GM19328 (cell line): ENCODE results near the gene CXCL8.
"Not testable (repeated sequence)": the region's sequence is repeated elsewhere in the genome, so short reads cannot be mapped to it uniquely, and the experiment has no call there.

Experiments used
- ATAC-seq: cut with Tn5 transposase; IDR thresholded peaks from one replicate; pipeline ENCODE4 v1.9.1; 2021; ENCODE audit warnings: mild to moderate bottlenecking, moderate library complexity; ENCODE audit not compliant: unreplicated experiment

The CXCL8 gene

GRCh38 chr4:73742490-73743160 lies 2.3 kb downstream of the CXCL8 start:
- ATAC-seq: no peak

DNA sequence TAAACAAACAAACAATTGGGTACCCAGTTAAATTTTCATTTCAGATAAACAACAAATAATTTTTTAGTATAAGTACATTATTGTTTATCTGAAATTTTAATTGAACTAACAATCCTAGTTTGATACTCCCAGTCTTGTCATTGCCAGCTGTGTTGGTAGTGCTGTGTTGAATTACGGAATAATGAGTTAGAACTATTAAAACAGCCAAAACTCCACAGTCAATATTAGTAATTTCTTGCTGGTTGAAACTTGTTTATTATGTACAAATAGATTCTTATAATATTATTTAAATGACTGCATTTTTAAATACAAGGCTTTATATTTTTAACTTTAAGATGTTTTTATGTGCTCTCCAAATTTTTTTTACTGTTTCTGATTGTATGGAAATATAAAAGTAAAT lies 2.9 kb downstream of the CXCL8 start:
- no peak for ATAC-seq

DNA sequence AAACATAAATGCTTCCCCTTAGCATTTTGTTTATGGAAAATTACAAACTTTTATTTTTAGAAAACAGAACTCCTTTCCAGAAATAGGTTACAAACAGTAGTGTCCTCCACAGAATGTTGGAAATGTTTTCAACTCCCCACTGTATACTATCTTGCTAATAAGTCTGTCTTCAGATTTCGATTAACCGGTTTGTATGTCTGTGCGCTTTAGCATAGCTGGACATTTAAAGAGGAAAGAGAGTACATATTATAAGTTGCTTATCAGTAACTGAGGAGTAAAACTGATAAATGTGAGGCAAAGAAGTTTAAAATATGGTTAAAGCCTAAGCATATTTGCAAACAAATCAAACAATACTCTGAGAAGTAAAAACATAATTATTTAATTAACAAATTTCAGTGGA lies 3.4 kb downstream of the CXCL8 start:
- no peak for ATAC-seq

GRCh38 chr4:73744203-73744602 lies 3.8 kb downstream of the CXCL8 start:
- no peak for ATAC-seq

DNA sequence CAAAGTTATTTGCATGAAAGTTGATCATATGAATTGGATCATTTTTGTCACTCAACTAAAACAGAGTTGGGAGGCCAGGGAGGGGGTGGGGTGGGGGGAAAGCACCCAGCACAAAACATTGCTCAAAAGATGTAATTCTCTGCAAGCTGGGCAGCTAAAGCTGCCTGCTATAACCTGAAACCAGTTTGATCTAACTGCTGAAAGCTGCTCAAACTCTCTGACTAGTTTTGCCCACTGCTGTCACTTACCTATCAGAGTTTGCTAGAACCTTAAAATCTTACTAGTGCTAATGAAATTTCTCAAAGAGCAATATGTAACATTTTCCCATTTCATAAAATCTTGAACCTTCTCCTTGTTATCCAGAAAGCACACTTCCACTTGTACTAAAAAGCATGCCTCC lies 10.4 kb downstream of the CXCL8 start:
- no peak for ATAC-seq

DNA sequence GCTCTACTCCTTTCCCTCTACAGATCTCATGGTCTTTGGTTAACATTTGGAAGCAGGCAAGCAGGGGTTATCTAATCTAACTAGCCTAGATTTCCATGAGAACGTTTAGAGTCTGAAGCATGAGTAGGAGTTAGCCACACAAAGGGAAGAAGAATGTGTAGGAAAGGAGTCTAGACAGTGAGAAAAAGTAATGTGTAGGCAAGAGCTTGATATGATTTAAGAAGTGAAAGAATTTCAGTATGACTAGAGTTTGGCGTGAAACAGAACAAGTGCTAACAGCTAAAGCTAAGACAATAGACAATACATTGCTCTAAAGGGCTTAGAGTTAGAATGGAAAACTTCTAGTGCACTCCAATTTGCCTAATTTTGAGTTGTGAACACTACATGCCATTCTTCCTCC lies 10.8 kb downstream of the CXCL8 start:
- ATAC-seq: no peak

DNA sequence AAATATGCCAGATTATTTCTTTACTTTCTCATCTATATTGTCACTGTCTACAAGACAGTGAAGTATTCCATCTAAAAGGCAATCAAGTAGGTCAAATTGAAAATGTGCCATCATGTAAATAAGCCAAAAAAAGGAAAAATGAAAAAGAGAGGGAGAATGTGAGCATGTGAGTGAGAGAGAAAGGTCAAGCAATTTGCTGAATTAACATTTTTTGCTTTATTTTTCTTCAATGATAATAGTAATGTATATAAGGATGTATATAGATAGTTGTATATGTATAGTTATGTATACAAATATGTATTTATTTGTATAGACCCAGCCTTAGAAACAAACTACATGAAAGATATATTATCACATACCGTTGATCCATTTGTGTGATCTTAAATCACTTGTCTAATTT lies 11.5 kb downstream of the CXCL8 start:
- no peak for ATAC-seq

- ATAC-seq: no peak
Measured at GRCh38 chr4:73752424-73752823, 12.1 kb downstream of the CXCL8 start.

GRCh38 chr4:73753215-73753614 lies 12.8 kb downstream of the CXCL8 start:
- no peak for ATAC-seq

DNA sequence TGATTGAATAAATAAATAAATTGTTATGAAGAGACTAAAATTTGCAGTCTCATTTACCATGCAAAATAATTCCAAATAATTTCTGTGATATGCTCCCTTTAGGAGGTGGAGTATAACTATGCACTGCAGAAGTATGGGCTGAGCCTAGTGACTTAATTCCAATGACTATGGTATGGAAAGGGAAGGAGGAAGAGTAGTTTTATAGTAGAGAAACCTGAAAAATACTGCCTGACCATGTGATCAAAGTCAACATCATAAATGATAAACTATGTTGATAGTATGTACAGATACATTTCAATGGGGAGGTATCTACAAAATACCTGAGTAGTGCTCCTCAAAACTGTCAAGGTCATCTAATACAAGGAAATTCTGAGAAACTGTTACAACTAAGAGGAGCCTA lies 14.6 kb downstream of the CXCL8 start:
- no peak for ATAC-seq

GRCh38 chr4:73759357-73759756 lies 19.0 kb downstream of the CXCL8 start:
- no peak for ATAC-seq

DNA sequence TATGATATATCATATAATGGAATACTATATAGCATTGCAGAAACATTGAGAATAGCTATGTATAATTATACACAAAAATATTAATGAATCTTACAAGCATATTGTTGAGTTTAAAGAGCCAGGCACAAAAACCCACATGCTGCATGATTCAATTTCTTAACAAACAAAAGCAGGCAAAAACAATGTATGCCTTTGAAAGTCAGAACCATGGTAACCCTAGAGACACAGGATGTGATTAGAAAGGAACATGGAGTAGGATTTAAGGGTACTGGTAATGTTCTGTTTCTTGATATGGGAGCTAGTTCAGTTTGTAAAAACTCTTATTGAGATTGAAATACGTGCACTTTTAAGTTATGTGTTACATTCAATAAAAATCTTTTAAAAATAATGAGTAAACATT lies 21.5 kb downstream of the CXCL8 start:
- no peak for ATAC-seq

GRCh38 chr4:73762409-73762808 lies 22.0 kb downstream of the CXCL8 start:
- no peak for ATAC-seq

GRCh38 chr4:73763877-73764276 lies 23.5 kb downstream of the CXCL8 start:
- no peak for ATAC-seq

DNA sequence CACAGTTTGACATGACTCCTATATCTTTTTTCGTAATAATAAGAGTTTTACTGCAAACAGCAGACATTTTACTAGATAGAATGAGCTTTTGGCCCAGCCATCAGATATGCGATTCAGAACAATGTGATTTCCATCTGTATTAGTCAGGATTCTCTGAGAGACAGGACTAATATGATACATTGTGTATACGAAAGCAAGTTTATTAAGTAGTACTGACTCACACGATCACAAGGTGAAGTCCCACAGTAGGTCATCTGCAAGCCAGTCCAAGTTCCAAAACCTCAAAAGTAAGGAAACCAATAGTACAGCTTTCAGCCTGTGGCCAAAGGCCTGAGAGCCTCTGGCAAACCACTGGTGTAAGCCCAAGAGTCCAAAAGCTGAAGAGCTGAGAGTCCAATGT lies 24.1 kb downstream of the CXCL8 start:
- no peak for ATAC-seq

DNA sequence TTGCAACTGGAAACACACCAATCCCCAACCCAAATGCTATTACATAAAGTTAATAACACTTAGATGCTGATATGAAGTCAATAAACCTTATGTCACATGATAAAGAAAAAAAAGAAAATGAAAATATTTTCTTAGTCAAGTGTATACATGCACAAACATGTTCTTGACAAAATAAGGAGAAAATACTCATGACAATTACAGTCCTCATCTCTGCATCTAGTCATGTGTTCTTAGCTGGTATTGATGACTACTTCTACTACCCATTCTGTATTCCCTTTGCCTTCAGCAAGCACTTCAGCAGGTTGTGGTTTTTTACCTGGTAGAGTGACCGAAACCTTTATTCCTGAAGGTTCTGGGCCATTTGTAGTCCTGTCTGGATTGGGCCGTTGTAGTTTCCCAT lies 24.9 kb downstream of the CXCL8 start:
- ATAC-seq: no peak

DNA sequence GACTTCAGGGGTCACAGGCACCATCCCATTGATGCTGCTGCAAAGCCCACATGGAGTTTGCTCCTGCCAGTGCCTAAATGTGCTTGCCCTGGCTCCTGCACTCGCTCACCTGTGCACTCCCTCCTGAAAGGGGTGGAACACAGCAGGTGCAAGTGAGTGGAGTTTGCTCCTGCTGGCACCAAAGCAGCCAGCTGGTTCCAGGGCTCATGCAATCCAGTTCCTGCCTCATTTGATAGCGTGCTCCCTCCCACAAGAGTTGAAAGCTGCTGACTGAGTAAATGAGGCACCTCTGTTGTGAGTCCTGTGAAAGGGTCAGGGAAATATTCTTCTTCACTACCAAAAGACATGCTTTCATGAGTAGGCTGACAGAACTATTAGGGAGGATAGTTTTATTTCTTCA lies 30.5 kb downstream of the CXCL8 start:
- ATAC-seq: no peak

GRCh38 chr4:73772363-73772762 lies 32.0 kb downstream of the CXCL8 start:
- ATAC-seq: no peak

DNA sequence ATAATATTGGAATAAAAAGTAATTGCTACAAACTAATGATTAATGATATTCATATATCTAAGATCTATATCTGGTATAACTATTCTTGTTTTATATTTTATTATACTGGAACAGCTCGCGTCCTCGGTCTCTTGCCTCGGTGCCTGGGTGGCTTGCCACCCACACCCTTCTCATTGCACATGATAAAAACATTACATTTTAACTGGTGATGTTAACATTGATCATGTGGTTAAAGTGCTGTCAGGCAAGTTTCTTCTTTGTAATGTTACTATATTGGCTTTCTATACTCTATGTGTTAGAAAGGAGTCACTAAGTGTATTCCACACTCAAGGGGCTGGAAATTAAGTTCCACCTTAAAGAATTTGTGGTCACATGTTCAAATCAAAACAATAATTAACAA lies 34.0 kb downstream of the CXCL8 start:
- not testable (repeated sequence) for ATAC-seq

DNA sequence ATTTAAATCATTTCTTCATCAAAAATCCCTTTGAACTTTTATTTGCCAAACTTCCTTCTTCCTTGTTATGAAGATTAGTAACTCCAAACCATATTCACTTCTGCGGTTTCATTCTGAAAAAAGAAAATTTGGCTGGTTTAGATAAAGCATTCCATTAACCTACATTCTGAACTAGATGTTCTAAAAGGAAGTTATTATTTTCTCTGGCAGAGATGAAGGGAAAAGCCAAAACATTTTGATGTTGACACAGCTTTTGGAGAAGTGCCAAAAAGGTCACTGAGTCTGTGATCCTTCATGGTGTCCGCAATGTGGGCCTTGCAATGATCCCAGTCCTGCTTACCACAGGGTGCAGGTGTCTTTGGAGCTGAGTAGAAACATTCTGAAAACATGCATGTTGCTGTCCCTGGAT lies 36.0 kb downstream of the CXCL8 start:
- no peak for ATAC-seq

GRCh38 chr4:73777612-73778011 lies 37.2 kb downstream of the CXCL8 start:
- no peak for ATAC-seq

GRCh38 chr4:73780243-73780642 lies 39.9 kb downstream of the CXCL8 start:
- ATAC-seq: no peak

GRCh38 chr4:73780834-73781233 lies 40.5 kb downstream of the CXCL8 start:
- no peak for ATAC-seq
